Loucy (cell line): Measurements from ENCODE around the gene ADGRL1.

Source experiments
- H2AFZ ChIP-seq: fragments of 200-600 bp; sonication (generic); 2 replicates; pipeline ENCODE4 v1.6.0; 2016; ENCODE audit warnings: antibody characterized with exemption, mild to moderate bottlenecking, low read length, moderate library complexity
- H3F3A ChIP-seq: fragments of 200-600 bp; 2 replicates; pipeline ENCODE4 v1.6.0; 2016; ENCODE audit warnings: antibody characterized with exemption, low read depth, mild to moderate bottlenecking
- H3K27me3 ChIP-seq: fragments of 200-600 bp; sonication (generic); 2 replicates; pipeline ENCODE4 v1.6.1; 2014; ENCODE audit warnings: low read length, mild to moderate bottlenecking; ENCODE audit not compliant: insufficient read depth, poor library complexity, severe bottlenecking
- H3K36me3 ChIP-seq: fragments of 200-600 bp; sonication (generic); 2 replicates; pipeline ENCODE4 v1.6.1; 2016; ENCODE audit warnings: low read length; ENCODE audit not compliant: insufficient read depth
- H3K4me1 ChIP-seq: fragments of 200-600 bp; sonication (generic); 2 replicates; pipeline ENCODE4 v1.5.1; 2014; ENCODE audit warnings: low read length, mild to moderate bottlenecking; ENCODE audit not compliant: insufficient read depth, poor library complexity, severe bottlenecking
- H3K4me2 ChIP-seq: fragments of 200-600 bp; sonication (generic); 2 replicates; pipeline ENCODE4 v1.6.0; 2014; ENCODE audit warnings: antibody characterized with exemption, low read length, low read depth, mild to moderate bottlenecking; ENCODE audit not compliant: poor library complexity, severe bottlenecking
- H3K4me3 ChIP-seq: fragments of 200-600 bp; sonication (generic); 2 replicates; pipeline ENCODE4 v1.5.1; 2014; ENCODE audit warnings: low read length, mild to moderate bottlenecking, mixed read lengths; ENCODE audit not compliant: poor library complexity, severe bottlenecking
- H3K79me2 ChIP-seq: fragments of 200-600 bp; sonication (generic); 2 replicates; pipeline ENCODE4 v1.6.1; 2014; ENCODE audit warnings: low read length; ENCODE audit not compliant: insufficient read depth
- H3K9ac ChIP-seq: fragments of 200-600 bp; sonication (generic); 2 replicates; pipeline ENCODE4 v1.6.0; 2014; ENCODE audit warnings: mild to moderate bottlenecking, low read depth, low read length, moderate library complexity; ENCODE audit not compliant: poor library complexity, severe bottlenecking
- H3K9me2 ChIP-seq: fragments of 200-600 bp; sonication (generic); replicated peaks from 2 replicates; pipeline ENCODE4 v1.6.1; 2016; ENCODE audit warnings: low read depth, low read length, mixed read lengths
- H3K9me3 ChIP-seq: fragments of 200-600 bp; sonication (generic); 2 replicates; pipeline ENCODE4 v1.6.1; 2014; ENCODE audit warnings: mild to moderate bottlenecking, antibody characterized with exemption, low read length, low read depth; ENCODE audit not compliant: insufficient read depth
- H4K20me1 ChIP-seq: fragments of 200-600 bp; sonication (generic); 2 replicates; pipeline ENCODE4 v1.6.0; 2014; ENCODE audit warnings: antibody characterized with exemption, low read length, mild to moderate bottlenecking; ENCODE audit not compliant: insufficient read depth, poor library complexity, severe bottlenecking
- CTCF ChIP-seq: fragments of 200-600 bp; sonication (generic); conservative IDR thresholded peaks from 2 replicates; pipeline ENCODE4 v1.5.1; 2014; ENCODE audit warnings: mild to moderate bottlenecking, antibody characterized with exemption, low read length
- EZH2phosphoT487 ChIP-seq: fragments of 200-600 bp; IDR thresholded peaks from 2 replicates; pipeline ENCODE4 v1.6.1; 2018; ENCODE audit warnings: antibody characterized with exemption, mild to moderate bottlenecking, moderate library complexity, borderline replicate concordance

Gene ADGRL1

GRCh38 chr19:14156971-14157717, 48.8 kb downstream of the ADGRL1 start:
- H3K36me3 ChIP-seq = peaks cover 31% of the 10 kb centered on the region; the same call in 1 of the 2 replicates
- H3K9ac ChIP-seq = no peak overlapping the region
- no peaks in the 10 kb centered on the region for H4K20me1 ChIP-seq
- no peak overlapping the region for H2AFZ ChIP-seq
- no peaks in the 10 kb centered on the region for H3K27me3 ChIP-seq
- no peaks in the 10 kb centered on the region for H3F3A ChIP-seq
- H3K9me3 ChIP-seq = no peaks in the 10 kb centered on the region
- H3K4me3 ChIP-seq = no peak overlapping the region
- TF ChIP-seq EZH2phosphoT487 (no peak), CTCF (no peak)
- no peaks in the 10 kb centered on the region for H3K79me2 ChIP-seq
- H3K4me1 ChIP-seq = no peaks in the 10 kb centered on the region
- H3K4me2 ChIP-seq = no peak overlapping the region
- H3K9me2 ChIP-seq = no peaks in the 10 kb centered on the region

DNA sequence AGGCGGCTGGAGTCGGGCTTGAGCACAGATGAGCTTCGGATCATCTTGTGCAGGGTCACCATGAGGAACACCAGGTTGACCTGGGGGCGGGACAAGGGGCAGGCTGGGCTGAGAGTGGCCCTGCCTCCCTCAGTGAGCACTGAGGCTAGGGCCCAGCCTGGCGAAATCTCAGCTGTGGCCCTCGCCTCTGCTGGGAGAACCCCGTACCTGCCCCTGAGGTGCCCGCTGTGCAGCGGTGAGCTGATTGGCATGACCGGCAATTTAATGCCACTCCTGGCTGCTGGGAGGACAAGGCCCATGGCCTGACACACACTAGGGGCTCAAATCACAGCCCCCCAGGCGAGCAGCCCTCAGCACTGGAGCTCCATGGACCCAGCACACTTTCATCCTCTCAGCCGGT, 49.8 kb downstream of the ADGRL1 start:
- no peaks in the 10 kb centered on the region for H3K9me2 ChIP-seq
- no peaks in the 10 kb centered on the region for H3K9me3 ChIP-seq
- H3K4me3 ChIP-seq = no peak overlapping the region
- no peak for TF ChIP-seq CTCF
- TF ChIP-seq EZH2phosphoT487 = no peak
- peaks cover 30% of the 10 kb centered on the region; the same call in 1 of the 2 replicates for H3K36me3 ChIP-seq
- no peaks in the 10 kb centered on the region for H3F3A ChIP-seq
- H3K27me3 ChIP-seq = no peaks in the 10 kb centered on the region
- no peaks in the 10 kb centered on the region for H4K20me1 ChIP-seq
- no peak overlapping the region for H3K4me2 ChIP-seq
- H3K79me2 ChIP-seq = no peaks in the 10 kb centered on the region
- no peaks in the 10 kb centered on the region for H3K4me1 ChIP-seq
- H3K9ac ChIP-seq = no peak overlapping the region
- H2AFZ ChIP-seq = no peak overlapping the region

GRCh38 chr19:14155371-14155770, 50.6 kb downstream of the ADGRL1 start:
- Histone ChIP-seq H3K9ac (no peak overlapping the region), H3K36me3 (peaks cover 30% of the 10 kb centered on the region; the same call in 1 of the 2 replicates), H3K9me2 (no peaks in the 10 kb centered on the region), H3K4me1 (no peaks in the 10 kb centered on the region), H3K79me2 (no peaks in the 10 kb centered on the region), H3K4me3 (no peak overlapping the region), H3F3A (no peaks in the 10 kb centered on the region), H2AFZ (no peak overlapping the region), H3K9me3 (no peaks in the 10 kb centered on the region), H3K27me3 (no peaks in the 10 kb centered on the region), H4K20me1 (no peaks in the 10 kb centered on the region), H3K4me2 (no peak overlapping the region)
- no peak for TF ChIP-seq CTCF
- no peak for TF ChIP-seq EZH2phosphoT487
